Measurements from ENCODE around the gene TFEB.

DNA sequence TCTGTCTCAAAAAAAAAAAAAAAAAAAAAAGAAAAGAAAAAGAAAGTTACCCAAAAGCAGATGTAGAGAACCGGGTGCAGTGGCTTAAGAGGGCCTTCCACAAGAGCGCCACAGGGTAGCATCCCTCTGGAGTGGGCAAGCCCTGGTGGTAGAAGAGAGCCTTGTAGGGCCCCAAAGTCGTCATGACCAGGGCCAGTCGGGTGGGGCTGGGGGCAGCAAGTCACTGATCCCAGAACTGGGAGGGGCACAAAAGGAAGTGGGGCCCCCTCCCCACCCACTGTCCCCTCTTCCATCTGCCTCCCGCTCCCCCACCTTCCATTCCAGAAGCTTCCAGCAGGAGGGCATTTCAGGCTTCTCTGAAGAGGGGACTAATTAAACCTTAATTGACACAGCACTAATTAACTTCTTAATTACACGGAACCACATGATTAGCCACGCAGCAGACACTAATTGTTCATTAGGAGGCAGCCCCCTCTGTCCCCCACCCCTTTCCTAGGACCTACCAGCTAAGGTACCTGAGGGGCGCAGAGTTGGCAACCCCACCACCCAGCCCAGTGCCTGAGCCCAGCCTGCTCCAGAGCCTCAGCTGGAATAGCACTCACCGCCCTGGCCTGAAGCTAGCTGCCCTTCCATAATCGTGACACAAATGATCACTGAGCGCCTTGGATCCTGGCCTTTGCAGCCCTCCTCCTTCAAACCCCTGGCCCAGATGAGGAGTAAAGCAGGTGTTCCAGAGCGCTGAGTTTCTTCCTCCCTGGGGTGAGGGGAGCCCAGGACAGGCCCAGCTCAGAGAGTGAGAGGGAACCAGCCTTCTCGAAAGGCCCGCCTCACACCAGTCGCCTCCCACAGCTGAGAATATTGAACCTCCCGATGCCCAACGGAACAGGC is 62.3 kb downstream of the TFEB start:
- TF ChIP-seq CTCF (IDR thresholded peaks at IDR 0.05; ENCODE audit: low read depth, low read length, missing input control), result no peak
- TF ChIP-seq, protein P1, sequence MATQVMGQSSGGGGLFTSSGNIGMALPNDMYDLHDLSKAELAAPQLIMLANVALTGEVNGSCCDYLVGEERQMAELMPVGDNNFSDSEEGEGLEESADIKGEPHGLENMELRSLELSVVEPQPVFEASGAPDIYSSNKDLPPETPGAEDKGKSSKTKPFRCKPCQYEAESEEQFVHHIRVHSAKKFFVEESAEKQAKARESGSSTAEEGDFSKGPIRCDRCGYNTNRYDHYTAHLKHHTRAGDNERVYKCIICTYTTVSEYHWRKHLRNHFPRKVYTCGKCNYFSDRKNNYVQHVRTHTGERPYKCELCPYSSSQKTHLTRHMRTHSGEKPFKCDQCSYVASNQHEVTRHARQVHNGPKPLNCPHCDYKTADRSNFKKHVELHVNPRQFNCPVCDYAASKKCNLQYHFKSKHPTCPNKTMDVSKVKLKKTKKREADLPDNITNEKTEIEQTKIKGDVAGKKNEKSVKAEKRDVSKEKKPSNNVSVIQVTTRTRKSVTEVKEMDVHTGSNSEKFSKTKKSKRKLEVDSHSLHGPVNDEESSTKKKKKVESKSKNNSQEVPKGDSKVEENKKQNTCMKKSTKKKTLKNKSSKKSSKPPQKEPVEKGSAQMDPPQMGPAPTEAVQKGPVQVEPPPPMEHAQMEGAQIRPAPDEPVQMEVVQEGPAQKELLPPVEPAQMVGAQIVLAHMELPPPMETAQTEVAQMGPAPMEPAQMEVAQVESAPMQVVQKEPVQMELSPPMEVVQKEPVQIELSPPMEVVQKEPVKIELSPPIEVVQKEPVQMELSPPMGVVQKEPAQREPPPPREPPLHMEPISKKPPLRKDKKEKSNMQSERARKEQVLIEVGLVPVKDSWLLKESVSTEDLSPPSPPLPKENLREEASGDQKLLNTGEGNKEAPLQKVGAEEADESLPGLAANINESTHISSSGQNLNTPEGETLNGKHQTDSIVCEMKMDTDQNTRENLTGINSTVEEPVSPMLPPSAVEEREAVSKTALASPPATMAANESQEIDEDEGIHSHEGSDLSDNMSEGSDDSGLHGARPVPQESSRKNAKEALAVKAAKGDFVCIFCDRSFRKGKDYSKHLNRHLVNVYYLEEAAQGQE (IDR thresholded peaks at IDR 0.05), result no peak
- TF ChIP-seq SP1 (IDR thresholded peaks at IDR 0.05), result no peak
- TF ChIP-seq RAD21 (IDR thresholded peaks at IDR 0.05), result no peak
- TF ChIP-seq ATF3 (IDR thresholded peaks at IDR 0.05), result no peak
- TF ChIP-seq FOXA1 (IDR thresholded peaks at IDR 0.05), result no peak
- no peak for TF ChIP-seq TAF1 (conservative IDR thresholded peaks at IDR 0.05)
- TF ChIP-seq JUND (IDR thresholded peaks at IDR 0.05), result no peak
- no peak for TF ChIP-seq YY1 (IDR thresholded peaks at IDR 0.05)
- no peak for TF ChIP-seq ZBTB33 (IDR thresholded peaks at IDR 0.05)

Data from liver (tissue), 3 donors.